DMS79 treated with DMSO at 0.1 percent for 48 hours (cell line): ENCODE results near the gene SDR39U1.
"Not testable (repeated sequence)": the region's sequence is repeated elsewhere in the genome, so short reads cannot be mapped to it uniquely, and the experiment has no call there.

Experiments
- DNase-seq: peaks from one replicate; lab custom pipeline; 2025; lab: John Stamatoyannopoulos, UW

The SDR39U1 gene, protein sequence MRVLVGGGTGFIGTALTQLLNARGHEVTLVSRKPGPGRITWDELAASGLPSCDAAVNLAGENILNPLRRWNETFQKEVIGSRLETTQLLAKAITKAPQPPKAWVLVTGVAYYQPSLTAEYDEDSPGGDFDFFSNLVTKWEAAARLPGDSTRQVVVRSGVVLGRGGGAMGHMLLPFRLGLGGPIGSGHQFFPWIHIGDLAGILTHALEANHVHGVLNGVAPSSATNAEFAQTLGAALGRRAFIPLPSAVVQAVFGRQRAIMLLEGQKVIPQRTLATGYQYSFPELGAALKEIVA

DNA sequence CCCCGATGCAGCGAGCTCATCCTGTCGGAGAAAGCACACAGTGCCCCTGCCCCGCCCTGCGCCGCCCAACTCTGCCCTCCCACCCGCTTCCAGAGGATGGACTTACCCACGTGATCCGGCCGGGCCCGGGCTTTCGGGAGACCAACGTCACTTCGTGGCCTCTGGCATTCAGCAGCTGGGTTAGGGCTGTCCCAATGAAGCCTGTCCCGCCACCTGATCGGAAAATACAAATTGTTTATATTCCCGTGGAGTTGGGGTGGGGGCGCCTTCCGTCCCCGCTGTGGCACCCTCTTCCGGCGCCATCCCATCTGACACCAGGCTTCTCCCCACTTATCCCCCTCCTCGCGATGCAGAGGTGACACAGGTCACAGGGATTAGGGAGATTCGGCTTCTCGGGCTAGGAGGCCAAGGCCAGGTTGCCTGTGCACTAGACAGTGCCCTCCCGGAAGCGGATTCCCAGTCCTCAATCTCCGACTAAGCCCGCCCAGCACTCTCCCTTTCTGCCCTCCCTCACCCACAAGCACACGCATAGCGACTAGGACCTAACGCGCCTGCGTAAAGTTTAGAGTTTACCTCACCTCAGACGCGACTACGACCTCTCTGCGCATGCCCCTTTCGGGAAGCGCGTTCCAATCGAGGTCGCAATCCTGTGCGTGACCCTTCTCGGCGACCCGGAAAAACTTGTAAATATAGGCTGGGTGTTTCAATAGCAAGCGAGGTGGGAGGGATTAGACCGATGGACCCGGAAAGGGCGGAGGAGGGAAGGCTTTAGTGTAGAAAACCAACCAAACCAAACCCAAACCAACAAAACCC lies at the start of gene SDR39U1:
Gene SDR39U1 (minus strand): TSS at position 537 of the 813 bp plus-strand sequence. CDS start 7 bp downstream, at position 530.
- DNase-seq, result peak; percentile 100

DNA sequence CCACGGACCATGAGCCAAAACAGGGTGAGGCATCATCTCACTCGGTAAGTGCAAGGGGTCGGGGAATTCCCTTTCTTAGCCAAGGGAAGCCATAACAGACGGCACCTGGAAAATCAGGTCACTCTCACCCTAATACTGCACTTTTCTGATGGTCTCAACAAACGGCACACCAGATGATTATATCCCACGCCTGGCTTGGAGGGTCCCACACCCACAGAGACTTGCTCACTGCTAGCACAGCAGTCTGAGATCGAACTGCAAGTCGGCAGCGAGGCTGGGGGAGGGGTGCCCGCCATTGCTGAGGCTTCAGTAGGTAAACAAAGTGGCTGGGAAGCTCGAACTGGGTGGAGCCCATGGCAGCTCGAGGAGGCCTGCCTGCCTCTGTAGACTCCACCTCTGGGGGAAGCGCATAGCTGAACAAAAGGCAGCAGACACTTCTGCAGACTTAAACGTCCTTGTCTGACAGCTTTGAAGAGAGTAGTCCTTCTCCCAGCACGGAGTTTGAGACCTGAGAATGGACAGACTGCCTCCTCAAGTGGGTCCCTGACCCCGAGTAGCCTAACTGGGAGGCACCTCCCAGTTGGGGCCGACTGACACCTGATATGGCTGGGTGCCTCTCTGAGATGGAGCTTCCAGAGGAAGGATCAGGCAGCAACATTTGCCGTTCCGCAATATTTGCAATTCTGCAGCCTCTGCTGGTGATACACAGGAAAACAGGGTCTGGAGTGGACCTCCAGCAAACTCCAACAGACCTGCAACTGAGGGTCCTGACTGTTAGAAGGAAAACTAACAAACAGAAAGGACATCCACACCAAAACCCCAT lies 49.2 kb upstream of the SDR39U1 start:
- not testable (repeated sequence) for DNase-seq

DNA sequence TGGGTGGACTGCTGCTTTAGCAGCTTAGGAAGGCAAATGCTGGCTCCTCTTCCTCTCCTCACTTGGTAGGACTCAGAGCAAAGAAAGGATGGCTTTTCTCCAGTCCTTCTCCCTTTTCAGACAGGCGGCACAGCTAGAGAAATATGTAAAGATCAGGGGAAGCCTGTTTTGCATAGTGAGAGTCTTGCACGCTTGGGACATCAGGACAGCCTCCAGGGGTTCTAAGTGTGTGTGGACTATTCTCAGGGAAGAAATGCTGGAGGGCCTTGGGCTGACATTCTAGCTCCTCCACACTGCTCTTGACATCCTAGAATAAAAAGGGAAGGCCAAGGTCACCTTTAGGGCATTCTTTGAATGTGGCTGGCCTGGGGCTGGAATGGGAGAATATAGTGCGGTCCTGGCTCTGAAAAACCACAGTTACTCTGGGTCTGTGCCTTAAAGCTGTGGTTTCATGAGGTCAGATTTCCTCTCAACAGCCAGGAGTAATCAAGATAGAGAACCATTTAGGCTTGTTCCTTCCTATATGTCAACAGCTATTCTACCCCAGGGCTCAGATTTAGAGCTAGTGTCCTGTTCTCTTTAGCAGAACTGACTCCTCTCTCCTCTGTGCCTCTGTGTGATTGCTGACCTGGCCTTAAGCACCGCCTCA lies 41.2 kb upstream of the SDR39U1 start:
- DNase-seq, result no peak

DNA sequence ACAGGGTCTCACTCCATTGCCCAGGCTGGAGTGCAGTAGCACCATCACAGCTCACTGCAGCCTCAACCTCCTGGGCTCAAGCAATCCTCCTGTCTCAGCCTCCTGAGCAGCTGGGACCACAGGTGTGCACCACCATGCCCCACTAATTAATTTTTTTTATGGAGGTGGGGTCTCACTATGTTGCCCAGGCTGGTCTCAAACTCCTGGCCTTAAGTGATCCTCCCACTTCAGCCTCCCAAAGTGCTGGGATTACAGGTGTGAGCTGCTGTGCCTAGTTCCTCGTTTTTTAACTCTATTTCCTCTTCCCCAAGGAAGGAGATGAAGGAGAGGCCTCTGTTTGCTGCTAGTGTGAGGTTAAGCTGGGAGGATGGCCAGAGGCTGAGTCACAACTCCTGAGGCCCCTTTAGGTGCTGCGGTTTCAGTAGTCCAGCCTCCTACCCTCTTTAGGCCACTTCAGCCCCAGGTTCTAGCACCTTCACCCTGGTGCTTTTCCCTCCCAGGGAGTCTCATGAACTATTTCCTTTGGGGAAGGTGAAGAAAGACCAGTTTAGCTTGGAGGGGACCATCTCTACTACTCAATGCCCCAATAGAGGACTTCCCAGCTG lies 40.2 kb upstream of the SDR39U1 start:
- not testable (repeated sequence) for DNase-seq

DNA sequence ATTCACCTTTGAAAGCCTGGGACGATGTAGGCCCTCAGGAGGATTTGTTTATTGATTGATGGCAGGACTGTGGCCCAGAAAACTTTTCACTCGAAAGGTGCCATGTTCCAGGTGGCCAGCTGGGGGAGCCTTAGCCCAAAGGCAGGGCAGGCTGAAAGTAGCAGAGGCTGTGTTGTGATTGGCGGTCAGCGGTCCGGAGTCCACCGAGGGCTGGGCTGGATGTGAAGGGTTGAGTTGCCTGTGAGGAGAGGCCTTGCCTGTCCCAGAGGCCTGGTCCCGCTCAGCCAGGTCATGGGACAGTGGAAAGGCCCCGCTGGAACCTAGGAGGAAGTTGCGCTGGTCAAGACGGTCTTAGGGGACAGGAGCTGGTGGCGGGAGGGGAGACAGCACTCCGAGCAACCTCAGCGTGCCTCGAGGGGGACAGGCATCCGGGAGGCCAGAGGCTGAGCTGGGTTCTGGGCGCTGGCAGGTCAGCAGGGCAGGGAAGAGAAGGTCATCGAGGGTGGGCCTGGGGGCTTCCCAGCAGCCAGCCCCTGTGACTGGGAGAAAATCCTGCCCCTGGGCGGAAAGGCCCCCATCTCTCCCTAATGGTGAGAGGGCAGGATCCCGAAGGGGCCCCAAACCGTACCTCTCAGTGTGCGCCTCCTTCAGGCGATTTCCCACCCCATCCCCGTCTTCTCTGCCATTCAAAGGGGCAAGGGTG lies 39.2 kb upstream of the SDR39U1 start:
- DNase-seq, result no peak

DNA sequence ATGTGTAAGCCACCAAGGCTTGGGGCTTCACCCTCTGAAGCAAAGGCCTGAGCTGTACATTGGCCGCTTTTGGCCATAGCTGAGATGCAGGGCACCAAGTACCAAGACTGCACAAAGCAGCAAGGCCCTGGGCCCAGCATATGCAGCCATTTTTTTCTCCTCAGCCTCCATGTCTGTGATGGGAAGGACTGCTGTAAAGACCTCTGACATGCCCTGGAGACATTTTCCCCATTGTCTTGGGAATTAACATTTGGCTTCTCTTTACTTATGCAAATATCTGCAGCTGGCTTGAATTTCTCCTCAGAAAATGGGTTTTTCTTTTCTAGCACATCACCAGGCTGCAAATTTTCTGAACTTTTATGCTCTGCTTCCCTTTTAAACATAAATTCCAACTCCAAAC lies 37.4 kb upstream of the SDR39U1 start:
- DNase-seq, result not testable (repeated sequence)

DNA sequence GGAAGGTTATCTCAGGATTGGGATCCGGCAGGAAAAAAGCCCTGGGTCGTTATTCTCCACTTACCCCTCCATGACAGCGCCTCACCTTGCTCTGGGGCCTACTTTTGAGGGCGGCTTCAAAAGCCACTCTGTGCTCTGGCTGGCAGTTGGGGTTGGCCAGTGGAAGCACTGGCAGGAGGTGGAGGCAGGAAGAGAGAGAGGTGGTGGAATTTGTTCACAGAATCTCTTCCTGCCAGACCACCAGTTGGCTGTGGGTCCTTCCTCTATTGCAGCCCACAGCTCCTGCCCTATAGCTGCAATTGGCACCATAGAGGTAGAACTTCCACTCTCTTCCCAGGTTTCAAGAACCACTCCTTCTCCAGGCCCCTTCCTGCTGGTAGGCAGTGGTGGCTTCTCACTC lies 32.7 kb upstream of the SDR39U1 start:
- DNase-seq, result no peak

DNA sequence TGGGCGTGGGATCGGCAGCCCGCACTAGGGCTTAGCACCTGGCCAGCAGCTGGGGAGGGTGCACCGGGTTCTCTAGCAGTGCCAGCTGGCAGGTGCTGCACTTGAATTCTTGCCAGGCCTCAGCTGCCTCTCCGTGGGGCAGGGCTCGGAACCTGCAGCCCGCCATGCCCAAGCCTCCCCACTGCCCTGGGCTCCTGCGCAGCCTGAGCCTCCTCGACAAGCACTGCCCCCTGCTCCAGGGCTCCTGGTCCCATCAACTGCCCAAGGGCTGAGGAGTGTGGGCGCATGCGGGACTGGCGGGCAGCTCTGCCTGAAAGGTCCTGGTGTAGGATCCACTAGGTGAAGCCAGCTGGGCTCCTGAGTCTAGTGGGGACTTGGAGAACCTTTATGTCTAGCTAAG lies 30.6 kb upstream of the SDR39U1 start:
- DNase-seq, result no peak

DNA sequence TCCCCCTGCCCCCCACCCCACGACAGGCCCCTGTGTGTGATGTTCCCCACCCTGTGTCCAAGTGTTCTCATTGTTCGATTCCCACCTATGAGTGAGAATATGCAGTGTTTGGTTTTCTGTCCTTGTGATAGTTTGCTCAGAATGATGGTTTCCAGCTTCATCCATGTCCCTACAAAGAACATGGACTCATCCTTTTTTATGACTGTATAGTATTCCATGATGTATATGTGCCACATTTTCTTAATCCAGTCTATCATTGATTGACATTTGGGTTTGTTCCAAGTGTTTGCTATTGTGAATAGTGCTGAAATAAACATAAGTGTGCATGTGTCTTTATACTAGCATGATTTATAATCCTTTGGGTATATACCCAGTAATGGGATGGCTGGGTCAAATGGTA lies 27.9 kb upstream of the SDR39U1 start:
- DNase-seq, result not testable (repeated sequence)

DNA sequence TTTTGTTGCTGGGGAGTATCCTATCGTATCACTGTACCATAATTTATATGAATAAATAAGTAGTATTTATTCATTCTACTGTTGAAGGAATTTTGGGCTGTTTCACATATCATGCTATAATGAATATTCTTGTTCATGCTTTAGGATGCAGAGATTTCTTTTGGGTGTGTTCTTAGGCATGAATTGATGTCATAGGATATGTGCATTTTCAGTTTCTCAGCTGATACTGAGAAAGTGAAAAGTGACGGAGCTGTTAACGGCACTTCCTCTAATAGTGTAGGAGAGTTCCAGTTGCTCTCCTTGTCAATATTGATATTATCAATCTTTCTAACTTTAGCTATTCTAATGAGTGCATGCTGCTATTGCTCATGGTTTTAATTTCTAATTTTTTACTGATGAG lies 23.2 kb upstream of the SDR39U1 start:
- DNase-seq, result no peak

DNA sequence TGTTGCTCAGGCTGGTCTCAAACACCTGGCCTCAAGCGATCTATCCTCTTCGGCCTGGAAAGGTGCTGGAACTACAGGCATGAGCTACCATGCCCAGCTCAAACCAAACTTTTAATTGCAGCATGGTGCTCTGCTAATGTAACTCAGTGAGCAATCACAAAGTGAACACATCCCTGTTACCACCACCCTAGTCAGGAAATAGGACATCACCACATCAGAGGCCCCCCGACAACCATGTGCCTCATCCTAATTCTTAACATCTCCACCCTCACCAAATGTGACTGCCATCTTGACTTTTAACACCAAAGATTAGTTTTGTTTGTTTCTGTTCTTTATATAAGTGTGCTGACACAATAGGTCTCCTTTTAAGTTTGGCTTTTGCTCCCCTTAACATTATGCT lies 22.8 kb upstream of the SDR39U1 start:
- DNase-seq, result no peak

DNA sequence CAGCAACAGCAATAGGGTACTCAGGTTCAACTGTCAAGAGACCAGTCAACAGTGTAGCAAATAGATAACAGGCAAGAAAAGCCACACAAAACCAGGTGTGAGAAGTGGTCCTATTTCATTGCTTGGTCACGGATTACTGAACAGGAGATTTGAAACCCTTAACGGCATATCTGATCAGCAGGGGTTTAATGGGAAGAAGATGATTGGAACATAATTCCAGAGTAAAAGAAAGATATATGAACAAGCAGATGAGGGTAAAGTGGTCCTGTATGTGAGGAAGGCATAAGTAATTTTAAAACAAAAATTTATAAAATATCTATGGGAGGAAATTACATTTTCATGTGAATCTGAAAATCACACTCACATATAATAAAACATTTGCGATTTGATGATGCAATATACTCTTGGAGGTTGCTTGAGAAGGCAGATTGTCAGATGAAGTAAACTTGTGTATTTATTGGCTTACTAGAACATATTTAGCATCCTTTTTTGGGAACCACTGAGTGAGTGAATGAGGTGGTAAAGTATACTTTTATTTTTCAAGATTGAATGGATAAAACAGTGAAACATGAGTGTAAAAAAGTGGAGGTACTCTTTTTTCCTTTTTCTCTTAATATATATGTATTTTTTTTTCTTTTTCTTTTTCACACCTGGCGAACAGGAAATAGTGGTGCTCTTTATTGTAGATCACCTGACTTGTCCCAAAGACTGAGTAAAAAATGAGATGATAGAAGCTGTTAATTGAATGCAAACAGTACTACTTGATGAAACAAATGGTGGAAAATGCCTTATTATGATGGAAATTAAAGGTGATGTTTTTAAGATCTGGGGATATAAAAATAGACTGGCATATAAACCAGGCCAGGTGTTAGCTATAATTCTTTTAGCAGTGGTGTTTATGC lies 21.6 kb upstream of the SDR39U1 start:
- DNase-seq, result peak; percentile 78

DNA sequence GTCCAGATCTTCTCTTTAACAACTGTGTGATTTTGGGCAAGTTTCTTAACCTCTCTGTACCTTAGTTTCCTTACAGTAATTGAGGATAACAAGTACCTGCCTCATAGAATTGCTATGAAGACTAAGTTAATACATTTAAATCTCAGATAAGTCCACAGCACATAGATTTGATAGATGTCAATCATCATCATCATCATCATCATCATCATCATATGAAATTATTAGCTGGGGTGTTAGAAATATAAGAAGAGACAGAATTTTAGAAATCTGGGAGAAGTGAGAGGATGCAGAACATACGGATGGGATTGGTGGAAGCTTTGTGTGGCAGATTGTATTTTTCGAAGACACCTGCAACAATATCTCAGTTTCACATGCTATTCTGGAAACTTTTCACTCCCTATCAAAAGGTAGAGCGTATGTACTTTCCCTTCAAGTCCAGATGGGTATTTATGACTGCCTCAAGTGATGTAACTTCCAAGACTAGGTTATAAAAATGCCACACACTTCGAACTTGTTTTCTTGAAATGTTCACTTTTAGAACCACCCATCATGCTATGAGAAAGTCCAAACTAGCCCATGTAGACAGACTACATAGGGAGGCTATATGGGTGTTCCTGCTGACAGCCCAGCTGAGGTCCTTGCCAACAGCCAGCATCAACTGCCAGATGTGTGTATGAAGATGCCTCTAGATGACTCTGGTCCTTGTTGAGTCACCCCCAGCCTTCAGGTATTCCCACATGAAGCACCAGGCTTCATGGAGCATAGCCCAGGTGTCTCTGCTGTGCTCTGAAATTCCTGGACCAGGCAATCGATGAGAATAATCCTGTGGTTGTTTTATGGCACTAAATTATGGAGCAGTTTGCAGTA lies 20.7 kb upstream of the SDR39U1 start:
- no peak for DNase-seq

DNA sequence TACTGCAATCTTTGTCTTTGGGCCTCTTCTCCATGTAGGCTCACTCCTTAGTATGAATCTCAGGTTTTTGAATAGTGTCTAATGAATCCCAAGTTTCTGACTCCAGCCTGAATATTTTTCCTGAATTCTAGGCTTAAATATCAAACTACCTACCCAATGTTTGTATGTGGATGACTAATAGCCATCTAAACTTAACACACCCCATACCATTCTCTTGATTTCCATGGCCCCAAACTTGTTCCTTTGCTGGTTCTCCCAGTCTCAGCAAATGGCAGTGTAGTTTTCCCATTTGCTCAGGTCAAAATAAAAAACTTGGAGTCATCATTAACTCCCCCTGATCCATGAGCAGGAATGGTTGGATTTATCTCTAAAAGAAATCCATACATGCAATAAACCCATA lies 18.8 kb upstream of the SDR39U1 start:
- DNase-seq, result no peak

DNA sequence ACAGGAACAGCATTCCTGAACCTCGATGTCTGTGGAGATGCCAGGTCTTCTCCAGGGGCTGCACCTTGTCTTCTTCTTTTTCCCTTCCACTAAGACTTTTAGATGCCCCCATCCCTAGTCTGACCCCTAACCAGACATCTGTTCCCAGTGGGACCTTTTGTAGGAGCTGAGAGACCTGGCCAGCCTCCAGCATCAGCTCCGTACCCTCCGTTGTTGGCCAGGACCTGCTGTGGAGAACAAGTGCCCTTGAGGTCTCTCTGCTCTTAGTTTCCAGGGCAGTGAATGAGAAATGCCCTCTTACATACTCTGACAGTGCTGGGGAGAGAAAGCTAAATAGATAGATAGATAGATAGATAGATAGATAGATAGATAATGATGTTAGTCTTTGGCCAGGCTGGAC lies 16.8 kb upstream of the SDR39U1 start:
- DNase-seq, result peak; percentile 57

DNA sequence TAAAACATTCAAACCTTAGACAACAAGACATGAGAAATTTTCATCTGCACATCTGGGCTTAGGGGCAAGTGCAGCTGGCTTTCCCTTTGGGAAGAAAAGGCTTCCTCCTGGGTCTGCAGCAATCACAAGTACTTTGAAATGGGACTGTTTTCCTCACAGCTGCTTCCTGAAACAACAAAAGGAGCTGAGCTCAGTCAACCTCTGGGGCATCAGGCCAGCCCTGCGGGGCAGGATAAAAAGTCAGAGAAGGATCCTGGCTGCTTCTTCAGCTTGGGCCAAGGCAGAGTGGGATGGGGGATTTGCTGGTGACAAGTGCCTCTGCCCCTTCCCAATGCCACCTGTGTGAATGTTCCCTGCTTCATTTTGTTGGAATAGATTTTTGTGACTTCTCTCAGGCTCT lies 16.2 kb upstream of the SDR39U1 start:
- DNase-seq, result no peak

DNA sequence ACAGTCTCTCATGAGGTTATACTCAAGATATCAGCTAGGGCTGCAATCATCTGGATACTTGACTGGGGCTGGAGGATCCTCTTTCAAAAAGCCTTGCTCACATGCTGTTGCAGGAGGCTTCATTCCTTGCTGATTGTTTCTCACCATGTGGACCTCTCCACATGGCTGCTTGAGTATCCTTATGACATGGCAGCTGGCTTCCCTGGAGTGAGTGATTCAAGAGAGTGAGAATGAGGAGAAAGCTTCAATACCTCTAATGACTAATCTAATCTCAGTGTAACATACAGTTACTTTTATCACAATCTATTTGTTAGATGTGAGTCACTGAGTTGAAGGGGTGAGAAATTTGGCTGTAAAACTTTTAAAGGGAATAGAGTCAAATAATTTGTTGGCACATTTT lies 14.4 kb upstream of the SDR39U1 start:
- DNase-seq, result no peak

DNA sequence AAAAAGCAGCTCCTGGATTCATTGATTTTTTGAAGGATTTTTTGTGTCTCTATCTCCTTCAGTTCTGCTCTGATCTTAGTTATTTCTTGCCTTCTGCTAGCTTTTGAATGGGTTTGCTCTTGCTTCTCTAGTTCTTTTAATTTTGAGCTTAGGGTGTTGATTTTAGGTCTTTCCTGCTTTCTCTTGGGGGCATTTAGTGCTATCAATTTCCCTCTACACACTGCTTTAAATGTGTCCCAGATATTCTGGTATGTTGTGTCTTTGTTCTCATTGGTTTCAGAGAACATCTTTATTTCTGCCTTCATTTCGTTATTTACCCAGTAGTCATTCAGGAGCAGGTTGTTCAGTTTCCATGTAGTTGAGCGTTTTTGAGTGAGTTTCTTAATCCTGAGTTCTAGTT lies 8.3 kb upstream of the SDR39U1 start:
- not testable (repeated sequence) for DNase-seq
